AG09319 (cell line): ENCODE results near the gene ABCB10.

Source experiments
- DNase-seq: peaks from one replicate; pipeline ENCODE4 v3.0.0-alpha.2; 2010; ENCODE audit warnings: low read depth; ENCODE audit errors: extremely low read depth
- TF ChIP-seq, protein P1 (sequence below): IDR thresholded peaks from 2 replicates; pipeline ENCODE4 v1.5.1; 2011; ENCODE audit warnings: low read depth, mild to moderate bottlenecking, inconsistent platforms, low read length, moderate library complexity

The ABCB10 gene

DNA sequence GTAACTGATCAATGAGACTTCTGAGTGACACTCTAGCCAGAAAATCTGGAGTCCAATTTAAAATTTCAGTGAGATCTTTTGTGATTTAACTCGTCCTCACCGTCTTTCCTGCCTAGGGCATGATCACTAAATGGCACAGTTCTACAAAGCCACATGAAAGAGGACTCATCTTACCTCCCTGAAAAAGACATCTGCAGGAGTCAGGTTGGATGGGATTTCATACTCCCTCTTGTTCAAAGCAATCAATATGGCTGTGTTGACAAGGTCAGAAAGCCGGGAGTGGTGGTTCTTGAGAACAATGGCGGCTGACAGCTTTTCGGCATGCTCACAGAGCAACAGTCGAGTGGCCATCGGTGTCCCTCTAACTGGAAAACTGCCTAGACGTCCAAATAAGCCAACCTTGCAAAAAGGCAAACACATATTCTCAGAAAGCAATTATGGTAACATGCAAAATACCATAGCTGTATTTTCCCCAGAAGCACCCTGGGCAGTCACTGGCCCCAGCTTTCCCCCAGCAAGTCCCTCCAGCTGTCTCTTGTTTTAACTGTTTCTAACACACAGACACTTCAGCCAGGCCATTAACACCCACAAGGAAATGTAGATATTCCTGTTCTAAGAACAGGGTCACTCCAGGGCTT, 88.0 kb downstream of the ABCB10 start:
- TF ChIP-seq, protein P1, sequence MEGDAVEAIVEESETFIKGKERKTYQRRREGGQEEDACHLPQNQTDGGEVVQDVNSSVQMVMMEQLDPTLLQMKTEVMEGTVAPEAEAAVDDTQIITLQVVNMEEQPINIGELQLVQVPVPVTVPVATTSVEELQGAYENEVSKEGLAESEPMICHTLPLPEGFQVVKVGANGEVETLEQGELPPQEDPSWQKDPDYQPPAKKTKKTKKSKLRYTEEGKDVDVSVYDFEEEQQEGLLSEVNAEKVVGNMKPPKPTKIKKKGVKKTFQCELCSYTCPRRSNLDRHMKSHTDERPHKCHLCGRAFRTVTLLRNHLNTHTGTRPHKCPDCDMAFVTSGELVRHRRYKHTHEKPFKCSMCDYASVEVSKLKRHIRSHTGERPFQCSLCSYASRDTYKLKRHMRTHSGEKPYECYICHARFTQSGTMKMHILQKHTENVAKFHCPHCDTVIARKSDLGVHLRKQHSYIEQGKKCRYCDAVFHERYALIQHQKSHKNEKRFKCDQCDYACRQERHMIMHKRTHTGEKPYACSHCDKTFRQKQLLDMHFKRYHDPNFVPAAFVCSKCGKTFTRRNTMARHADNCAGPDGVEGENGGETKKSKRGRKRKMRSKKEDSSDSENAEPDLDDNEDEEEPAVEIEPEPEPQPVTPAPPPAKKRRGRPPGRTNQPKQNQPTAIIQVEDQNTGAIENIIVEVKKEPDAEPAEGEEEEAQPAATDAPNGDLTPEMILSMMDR: no peak

DNA sequence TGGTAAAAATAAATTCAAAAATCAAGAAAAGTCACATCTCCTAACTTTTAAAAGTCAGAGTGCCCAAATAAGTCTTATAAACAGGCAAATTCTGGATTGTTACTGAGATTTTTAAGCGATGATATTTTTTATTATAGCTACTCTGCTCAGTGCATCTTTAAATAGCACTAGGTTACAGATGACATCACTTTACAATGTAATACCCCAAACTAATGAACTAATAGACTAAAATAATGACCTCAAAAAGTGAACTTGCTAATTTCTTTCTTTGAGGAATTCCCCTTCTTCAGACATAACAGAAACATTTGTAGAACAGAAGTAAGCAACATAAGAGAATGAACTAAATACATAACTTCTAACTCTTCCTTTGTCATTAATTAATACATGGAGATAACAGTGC, 91.6 kb downstream of the ABCB10 start:
- DNase-seq: no peak
- TF ChIP-seq, protein P1: no peak

More for the DNA sequence above, 88.0 kb downstream of the ABCB10 start:
- DNase-seq: no peak
